NCI-H2227 treated with DMSO at 0.1 percent for 48 hours (cell line): ENCODE measurements around the gene DMC1.

Source experiments
- DNase-seq: peaks from one replicate; lab custom pipeline; 2025; lab: John Stamatoyannopoulos, UW

Gene DMC1

GRCh38 chr22:38566726-38567504, 3.1 kb downstream of the DMC1 start:
- DNase-seq = no peak

- DNase-seq = no peak
Observed at GRCh38 chr22:38565441-38565840, 4.5 kb downstream of the DMC1 start.

- DNase-seq = no peak
Observed at GRCh38 chr22:38564669-38565068, 5.3 kb downstream of the DMC1 start.

GRCh38 chr22:38554281-38554680, 15.7 kb downstream of the DMC1 start:
- no peak for DNase-seq

GRCh38 chr22:38549101-38549894, 20.7 kb downstream of the DMC1 start:
- no peak for DNase-seq

GRCh38 chr22:38540701-38541100, 29.3 kb downstream of the DMC1 start:
- DNase-seq = no peak

- DNase-seq = no peak
Observed at GRCh38 chr22:38531251-38531938, 38.6 kb downstream of the DMC1 start.

- no peak for DNase-seq
Observed at GRCh38 chr22:38524429-38524828, 45.6 kb downstream of the DMC1 start.

GRCh38 chr22:38523479-38523878, 46.5 kb downstream of the DMC1 start:
- DNase-seq = no peak

GRCh38 chr22:38523029-38523428, 47.0 kb downstream of the DMC1 start:
- no peak for DNase-seq

GRCh38 chr22:38519453-38520250, 50.3 kb downstream of the DMC1 start:
- no peak for DNase-seq

- DNase-seq = no peak
Observed at GRCh38 chr22:38518620-38519019, 51.4 kb downstream of the DMC1 start.

GRCh38 chr22:38513063-38513462, 56.9 kb downstream of the DMC1 start:
- no peak for DNase-seq

GRCh38 chr22:38510416-38510970, 59.5 kb downstream of the DMC1 start:
- no peak for DNase-seq

GRCh38 chr22:38506118-38506962, 63.6 kb downstream of the DMC1 start, which contains the start of gene DDX17:
DDX17 (minus strand) TSS chr22:38506311.
- DNase-seq = peak; percentile 96

- no peak for DNase-seq
Observed at GRCh38 chr22:38505541-38506117, 64.4 kb downstream of the DMC1 start.

- DNase-seq = peak; percentile 21
Observed at GRCh38 chr22:38504731-38505540, 65.0 kb downstream of the DMC1 start.

GRCh38 chr22:38503021-38503420, 67.0 kb downstream of the DMC1 start:
- DNase-seq = no peak
